CD4-positive, alpha-beta memory T cell (primary cell): ENCODE results near the gene SUSD4. TPM values are rescaled to one million over a fixed set of nuclear protein-coding genes. Genes with fewer than 3 reads are reported as not detected.
"Not testable (repeated sequence)": the region's sequence is repeated elsewhere in the genome, so short reads cannot be mapped to it uniquely, and the experiment has no call there.

Experiments
- CTCF ChIA-PET: fragments of 350-600 bp; sonication (Branson Sonifier 250); formaldehyde crosslinking; loops from one replicate; lab custom pipeline; 2021; ENCODE audit warnings: inconsistent platforms; ENCODE audit not compliant: partially characterized antibody; lab: Charles Lee
- POLR2A ChIA-PET: fragments of 350-600 bp; sonication (Branson Sonifier 250); formaldehyde crosslinking; loops from one replicate; lab custom pipeline; 2021; ENCODE audit not compliant: partially characterized antibody; lab: Charles Lee
- DNase-seq, 5 donors: peaks; one replicate each; pipeline versions ENCODE4 v3.0.0 to v3.0.0-alpha.2; 2020 to 2022; ENCODE audit warnings: mixed read lengths in 1 of 5
- H3K27ac ChIP-seq: one replicate; pipeline ENCODE4 v1.7.0; 2013; ENCODE audit warnings: low read depth, low read length
- H3K27me3 ChIP-seq: 2 replicates; pipeline ENCODE4 v1.7.0; 2013; ENCODE audit warnings: mild to moderate bottlenecking, low read length, moderate library complexity; ENCODE audit not compliant: insufficient read depth
- H3K36me3 ChIP-seq: 2 replicates; pipeline ENCODE4 v1.7.0; 2013; ENCODE audit warnings: mild to moderate bottlenecking, low read length, moderate library complexity; ENCODE audit not compliant: insufficient read depth
- H3K4me1 ChIP-seq: 2 replicates; pipeline ENCODE4 v1.7.0; 2013; ENCODE audit warnings: mild to moderate bottlenecking, low read length, moderate library complexity; ENCODE audit not compliant: insufficient read depth
- H3K4me3 ChIP-seq, 2 donors: one replicate each; pipeline ENCODE4 v1.7.0; 2013; ENCODE audit warnings: low read length in 2 of 2, mild to moderate bottlenecking in 1 of 2
- H3K9me3 ChIP-seq, 2 donors: one replicate each; pipeline ENCODE4 v1.7.0; 2013; ENCODE audit warnings: low read length in 2 of 2, control low read depth in 1 of 2; ENCODE audit not compliant: control insufficient read depth in 1 of 2
- H3K27ac Mint-ChIP-seq, 7 donors: one replicate each; pipeline ENCODE4 v1.8.0; 2020 to 2021; ENCODE audit warnings: mixed read lengths in 7 of 7, mild to moderate bottlenecking in 6 of 7, inconsistent platforms in 3 of 7, moderate library complexity in 3 of 7
- H3K27me3 Mint-ChIP-seq, 2 donors: one replicate each; pipeline ENCODE4 v1.8.0; 2020 to 2021; ENCODE audit warnings: mixed read lengths in 2 of 2
- H3K36me3 Mint-ChIP-seq, 2 donors: one replicate each; pipeline ENCODE4 v1.8.0; 2020 to 2021; ENCODE audit warnings: mixed read lengths in 2 of 2, inconsistent platforms in 1 of 2, mild to moderate bottlenecking in 1 of 2
- H3K4me1 Mint-ChIP-seq, 4 donors: one replicate each; pipeline ENCODE4 v1.8.0; 2020 to 2021; ENCODE audit warnings: mixed read lengths in 4 of 4, mild to moderate bottlenecking in 1 of 4
- H3K4me3 Mint-ChIP-seq, 8 donors: one replicate each; pipeline ENCODE4 v1.8.0; 2020 to 2021; ENCODE audit warnings: mixed read lengths in 8 of 8, mild to moderate bottlenecking in 7 of 8, moderate library complexity in 6 of 8, inconsistent platforms in 3 of 8
- H3K9me3 Mint-ChIP-seq, 8 donors: one replicate each; pipeline ENCODE4 v1.8.0; 2020 to 2021; ENCODE audit warnings: mixed read lengths in 8 of 8, mild to moderate bottlenecking in 5 of 8, inconsistent platforms in 3 of 8, moderate library complexity in 1 of 8
- intact Hi-C: fragments of 100-400 bp; cut with micrococcal nuclease; formaldehyde crosslinking; loops from one replicate; pipeline ENCODE4 v1.15.1; 2023
- polyA plus RNA-seq, 2 donors: library from polyadenylated mRNA; unstranded; fragments of 300-500 nt; fragmentation: Illumina TruSeq; gene quantifications; one replicate each; pipeline ENCODE4 v1.2.3, GENCODE V29; 2021
- total RNA-seq, 2 experiments: library from RNA; stranded (reverse); gene quantifications; one replicate each; pipeline ENCODE4 v1.2.3, GENCODE V29; 2021

The SUSD4 gene
- total and polyA plus RNA-seq, 4 experiments from 2014 or later: 2.9 to 18.5 (median 6.2) TPM

DNA sequence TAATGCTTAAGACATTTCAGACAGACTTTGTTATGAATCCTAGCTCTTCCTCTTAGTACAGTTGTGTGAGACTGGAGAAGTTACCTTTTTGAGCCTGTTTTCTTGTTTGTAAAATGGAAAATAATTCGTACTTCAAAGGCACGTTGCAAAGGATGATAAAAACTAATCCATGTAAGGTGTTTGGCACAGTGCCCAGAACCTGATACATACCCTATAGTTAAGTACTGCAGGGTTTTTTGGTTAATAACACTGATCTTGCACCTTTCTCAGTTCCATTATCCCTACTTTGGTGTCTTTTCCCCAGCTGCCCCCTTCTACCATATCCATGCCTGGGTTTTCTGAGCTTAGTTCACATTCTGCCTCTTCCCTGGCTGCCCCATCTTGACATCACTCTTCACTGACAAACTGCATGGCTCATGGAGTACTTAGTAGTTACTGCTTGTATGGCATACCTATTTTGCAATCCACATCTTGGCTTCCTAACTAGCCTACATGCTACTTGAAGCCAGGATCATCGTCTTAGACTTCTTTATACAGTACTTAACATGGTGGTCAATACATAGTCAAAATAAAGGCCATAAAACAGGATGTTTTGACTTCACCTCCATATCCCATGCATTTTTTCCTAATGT lies 39.3 kb upstream of the SUSD4 start:
- H3K4me1 Mint-ChIP-seq: peaks cover 5 to 41% (median 22%) of the 10 kb centered on the region in 4 donors
- intact Hi-C loops: no loop called here

DNA sequence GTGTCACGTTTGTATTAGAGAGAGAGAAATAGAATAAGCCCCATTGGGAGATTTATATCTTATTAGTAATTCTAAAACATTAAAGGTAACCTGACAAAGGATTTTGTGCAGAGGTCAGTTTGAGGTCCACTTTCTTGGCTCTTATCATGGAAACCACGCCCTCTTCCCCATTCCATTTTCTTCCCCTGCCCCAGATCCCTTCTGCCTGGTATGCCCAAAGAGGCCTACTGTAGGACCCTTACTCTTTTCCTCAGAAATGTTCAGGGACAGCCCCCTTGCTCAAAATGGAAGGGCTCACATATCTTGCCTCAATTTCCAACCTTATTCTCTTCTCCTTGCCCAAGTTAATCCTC lies 38.8 kb upstream of the SUSD4 start:
- intact Hi-C loops: no loop called here
- ChIA-PET CTCF (interaction anchor here (1.2 kb wide), 1 partner anchor 113 kb away, joined by 3 read pairs; no protein-coding TSS in a partner anchor), POLR2A (no interaction called here)
- H3K27ac ChIP-seq: no peak overlapping the region
- H3K4me1 ChIP-seq: peaks cover 14% of the 10 kb centered on the region
- no peaks in the 10 kb centered on the region for H3K9me3 ChIP-seq
- H3K36me3 ChIP-seq: no peaks in the 10 kb centered on the region
- Mint-ChIP-seq H3K27ac (no peak overlapping the region), H3K36me3 (no peaks in the 10 kb centered on the region), H3K4me1 (peaks cover 5 to 41% (median 22%) of the 10 kb centered on the region in 4 donors), H3K27me3 (peaks cover 7 to 8% of the 10 kb centered on the region in 2 donors), H3K4me3 (no peak overlapping the region), H3K9me3 (peaks cover 0 to 10% (median 4%) of the 10 kb centered on the region in 8 donors)
- no peak for DNase-seq
- H3K4me3 ChIP-seq: no peak overlapping the region
- no peaks in the 10 kb centered on the region for H3K27me3 ChIP-seq

More for the DNA sequence above, 39.3 kb upstream of the SUSD4 start:
- H3K4me1 ChIP-seq: peaks cover 14% of the 10 kb centered on the region
- H3K36me3 ChIP-seq: no peaks in the 10 kb centered on the region
- peak overlapping the region in 1 of 7 donors; percentile 4 for H3K27ac Mint-ChIP-seq
- peaks cover 7 to 8% of the 10 kb centered on the region in 2 donors for H3K27me3 Mint-ChIP-seq
- no peak overlapping the region for H3K27ac ChIP-seq
- H3K36me3 Mint-ChIP-seq: no peaks in the 10 kb centered on the region
- H3K4me3 Mint-ChIP-seq: no peak overlapping the region
- no peaks in the 10 kb centered on the region for H3K27me3 ChIP-seq
- no peak overlapping the region for H3K4me3 ChIP-seq
- ChIA-PET POLR2A (no interaction called here), CTCF (no interaction called here)
- no peaks in the 10 kb centered on the region for H3K9me3 ChIP-seq
- DNase-seq: no peak
- H3K9me3 Mint-ChIP-seq: peaks cover 0 to 10% (median 4%) of the 10 kb centered on the region in 8 donors

DNA sequence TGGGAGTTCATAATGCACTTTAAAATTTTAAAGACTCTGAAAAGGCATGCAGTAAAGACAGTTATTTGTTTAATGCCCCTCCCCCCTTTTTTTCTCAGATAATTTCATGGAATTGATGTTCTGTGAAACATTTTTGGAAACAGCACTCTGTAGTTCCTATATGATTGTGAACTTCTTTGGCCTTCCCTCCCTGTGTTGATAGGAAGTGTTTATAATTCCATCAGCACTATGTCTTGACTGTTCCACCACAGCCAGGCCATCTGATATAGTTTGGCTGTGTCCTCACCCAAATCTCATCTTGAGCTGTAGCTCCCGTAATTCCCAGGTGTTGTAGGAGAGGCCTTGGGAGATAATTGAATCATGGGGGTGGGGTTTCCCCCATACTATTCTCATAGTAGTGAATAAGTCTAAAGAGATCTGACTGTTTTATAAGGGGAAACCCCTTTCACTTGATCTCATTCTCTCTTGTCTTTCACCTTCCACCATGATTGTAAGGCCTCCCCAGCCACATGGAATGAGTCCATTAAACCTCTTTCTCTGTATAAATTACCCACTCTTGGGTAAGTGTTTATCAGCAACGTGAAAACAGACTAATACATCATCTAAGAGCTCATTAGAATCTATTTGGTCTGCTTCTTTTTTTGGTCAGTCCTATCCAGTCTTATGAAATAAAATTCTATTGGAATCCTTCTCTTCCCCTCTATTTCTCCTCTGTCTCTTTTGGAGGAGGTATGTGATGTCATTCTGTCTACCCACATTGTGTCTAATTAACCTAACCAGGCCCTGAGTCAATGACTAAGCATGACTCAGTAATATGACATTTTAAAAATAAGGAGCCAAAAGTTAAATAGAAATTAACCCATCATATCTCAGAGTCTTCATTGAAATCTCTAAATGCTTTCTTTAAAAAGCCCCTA lies 38.2 kb upstream of the SUSD4 start:
- no peak overlapping the region for H3K27ac ChIP-seq
- intact Hi-C loops: no loop called here
- no peak overlapping the region for H3K4me3 ChIP-seq
- Mint-ChIP-seq H3K9me3 (peaks cover 0 to 10% (median 4%) of the 10 kb centered on the region in 8 donors), H3K4me3 (peak overlapping the region in 1 of 8 donors; percentile 23), H3K4me1 (peaks cover 5 to 41% (median 22%) of the 10 kb centered on the region in 4 donors), H3K27me3 (peaks cover 7 to 8% of the 10 kb centered on the region in 2 donors), H3K36me3 (no peaks in the 10 kb centered on the region), H3K27ac (peak overlapping the region in 2 of 7 donors; percentile 41 to 50)
- no peaks in the 10 kb centered on the region for H3K27me3 ChIP-seq
- H3K36me3 ChIP-seq: no peaks in the 10 kb centered on the region
- H3K4me1 ChIP-seq: peaks cover 14% of the 10 kb centered on the region
- CTCF ChIA-PET: interaction anchor here (1.2 kb wide), 1 partner anchor 113 kb away, joined by 3 read pairs; no protein-coding TSS in a partner anchor
- POLR2A ChIA-PET: no interaction called here
- no peaks in the 10 kb centered on the region for H3K9me3 ChIP-seq
- DNase-seq: no peak

DNA sequence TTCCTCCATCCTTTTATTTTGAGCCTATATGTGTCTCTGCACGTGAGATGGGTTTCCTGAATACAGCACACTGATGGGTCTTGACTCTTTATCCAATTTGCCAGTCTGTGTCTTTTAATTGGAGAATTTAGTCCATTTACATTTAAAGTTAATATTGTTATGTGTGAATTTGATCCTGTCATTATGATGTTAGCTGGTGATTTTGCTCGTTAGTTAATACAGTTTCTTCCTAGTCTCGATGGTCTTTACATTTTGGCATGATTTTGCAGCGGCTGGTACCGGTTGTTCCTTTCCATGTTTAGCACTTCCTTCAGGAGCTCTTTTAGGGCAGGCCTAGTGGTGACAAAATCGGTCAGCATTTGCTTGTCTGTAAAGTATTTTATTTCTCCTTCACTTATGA lies 35.4 kb upstream of the SUSD4 start:
- Mint-ChIP-seq H3K9me3 (peaks cover 0 to 10% (median 4%) of the 10 kb centered on the region in 8 donors), H3K4me1 (peaks cover 0 to 24% (median 8%) of the 10 kb centered on the region in 4 donors)
- H3K27me3 ChIP-seq, H3K4me1 ChIP-seq, CTCF ChIA-PET, H3K36me3 ChIP-seq, H3K27ac Mint-ChIP-seq, intact Hi-C loops, POLR2A ChIA-PET, H3K27ac ChIP-seq, H3K9me3 ChIP-seq, H3K4me3 ChIP-seq, H3K4me3 Mint-ChIP-seq, H3K27me3 Mint-ChIP-seq, DNase-seq, H3K36me3 Mint-ChIP-seq: not testable (repeated sequence)

DNA sequence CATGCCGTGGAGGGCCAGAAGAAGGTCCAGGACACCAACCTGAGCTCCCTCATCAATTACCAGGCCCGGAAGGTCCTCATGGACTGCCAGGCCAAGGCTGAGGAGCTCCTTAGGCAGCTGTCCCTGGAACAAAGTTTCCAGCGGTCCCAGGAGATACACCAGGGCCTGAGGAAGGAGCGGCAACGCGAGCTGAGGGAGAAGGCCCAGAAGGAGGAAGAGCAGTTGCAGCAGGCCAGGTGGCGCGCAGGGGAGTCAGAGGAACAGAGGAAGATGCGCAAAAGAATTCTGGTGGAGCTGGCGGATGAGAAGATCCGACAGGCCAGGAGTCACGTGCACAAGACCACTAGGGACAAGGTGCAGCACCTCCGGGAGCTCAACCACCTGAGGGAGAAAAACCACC lies 30.7 kb upstream of the SUSD4 start:
- intact Hi-C loops: no loop called here
- Histone ChIP-seq H3K27ac (no peak overlapping the region), H3K27me3 (no peaks in the 10 kb centered on the region), H3K9me3 (no peaks in the 10 kb centered on the region), H3K36me3 (no peaks in the 10 kb centered on the region), H3K4me1 (no peaks in the 10 kb centered on the region), H3K4me3 (no peak overlapping the region)
- CTCF ChIA-PET: no interaction called here
- POLR2A ChIA-PET: no interaction called here
- peaks cover 0 to 12% (median 3%) of the 10 kb centered on the region in 8 donors for H3K9me3 Mint-ChIP-seq
- DNase-seq: no peak
- peaks cover 0 to 3% of the 10 kb centered on the region in 2 donors for H3K36me3 Mint-ChIP-seq
- H3K4me3 Mint-ChIP-seq: no peak overlapping the region
- peaks cover 0 to 7% (median 0%) of the 10 kb centered on the region in 4 donors for H3K4me1 Mint-ChIP-seq
- peaks cover 20% of the 10 kb centered on the region in 2 donors for H3K27me3 Mint-ChIP-seq
- no peak overlapping the region for H3K27ac Mint-ChIP-seq

DNA sequence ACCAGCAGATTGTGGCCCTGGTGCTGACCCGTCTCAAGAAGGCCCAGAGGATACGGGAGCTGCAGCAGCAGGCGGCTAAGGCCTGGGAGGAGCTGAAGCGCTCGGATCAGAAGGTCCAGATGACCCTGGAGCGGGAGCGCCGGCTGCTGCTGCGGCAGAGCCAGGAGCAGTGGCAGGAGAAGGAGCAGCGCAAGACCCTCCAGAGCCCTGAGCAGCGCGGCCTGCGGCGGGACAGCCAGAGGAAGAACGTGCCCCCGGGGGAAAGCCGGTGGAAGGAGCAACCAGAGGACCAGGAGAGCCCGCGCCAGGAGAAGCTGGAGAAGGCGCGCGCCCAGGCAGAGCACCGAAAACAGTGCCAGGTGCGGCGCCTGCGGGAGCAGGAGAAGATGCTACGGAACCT lies 30.3 kb upstream of the SUSD4 start:
- peaks cover 0 to 3% of the 10 kb centered on the region in 2 donors for H3K36me3 Mint-ChIP-seq
- no peaks in the 10 kb centered on the region for H3K36me3 ChIP-seq
- CTCF ChIA-PET: no interaction called here
- no peaks in the 10 kb centered on the region for H3K27me3 ChIP-seq
- peaks cover 0 to 7% (median 0%) of the 10 kb centered on the region in 4 donors for H3K4me1 Mint-ChIP-seq
- no peak overlapping the region for H3K27ac Mint-ChIP-seq
- no peak overlapping the region for H3K27ac ChIP-seq
- H3K4me1 ChIP-seq: no peaks in the 10 kb centered on the region
- no peak for DNase-seq
- peaks cover 20 to 23% of the 10 kb centered on the region in 2 donors for H3K27me3 Mint-ChIP-seq
- intact Hi-C loops: no loop called here
- POLR2A ChIA-PET: no interaction called here
- H3K9me3 Mint-ChIP-seq: peaks cover 0 to 12% (median 3%) of the 10 kb centered on the region in 8 donors
- H3K9me3 ChIP-seq: no peaks in the 10 kb centered on the region
- H3K4me3 Mint-ChIP-seq: no peak overlapping the region
- no peak overlapping the region for H3K4me3 ChIP-seq
